SK-N-SH treated with all-trans-retinoic acid at 6 μM for 48 hours (cell line): ENCODE data around the gene ERN2.

Source experiments
- ZC3H10 ChIP-seq: fragments of 250-450 bp; sonication (Bioruptor Pico); IDR thresholded peaks from 2 replicates; pipeline ENCODE4 v1.5.1; 2021; ENCODE audit warnings: mild to moderate bottlenecking, moderate library complexity
- ZFP3 ChIP-seq: fragments of 250-450 bp; sonication (Bioruptor Pico); IDR thresholded peaks from 2 replicates; pipeline ENCODE4 v1.5.0; 2020; ENCODE audit warnings: mild to moderate bottlenecking, moderate library complexity
- ZNF565 ChIP-seq: fragments of 450-650 bp; formaldehyde crosslinking; conservative IDR thresholded peaks from 2 replicates; pipeline ENCODE4 v1.5.0; 2020; ENCODE audit warnings: low read depth, mild to moderate bottlenecking, moderate library complexity

DNA sequence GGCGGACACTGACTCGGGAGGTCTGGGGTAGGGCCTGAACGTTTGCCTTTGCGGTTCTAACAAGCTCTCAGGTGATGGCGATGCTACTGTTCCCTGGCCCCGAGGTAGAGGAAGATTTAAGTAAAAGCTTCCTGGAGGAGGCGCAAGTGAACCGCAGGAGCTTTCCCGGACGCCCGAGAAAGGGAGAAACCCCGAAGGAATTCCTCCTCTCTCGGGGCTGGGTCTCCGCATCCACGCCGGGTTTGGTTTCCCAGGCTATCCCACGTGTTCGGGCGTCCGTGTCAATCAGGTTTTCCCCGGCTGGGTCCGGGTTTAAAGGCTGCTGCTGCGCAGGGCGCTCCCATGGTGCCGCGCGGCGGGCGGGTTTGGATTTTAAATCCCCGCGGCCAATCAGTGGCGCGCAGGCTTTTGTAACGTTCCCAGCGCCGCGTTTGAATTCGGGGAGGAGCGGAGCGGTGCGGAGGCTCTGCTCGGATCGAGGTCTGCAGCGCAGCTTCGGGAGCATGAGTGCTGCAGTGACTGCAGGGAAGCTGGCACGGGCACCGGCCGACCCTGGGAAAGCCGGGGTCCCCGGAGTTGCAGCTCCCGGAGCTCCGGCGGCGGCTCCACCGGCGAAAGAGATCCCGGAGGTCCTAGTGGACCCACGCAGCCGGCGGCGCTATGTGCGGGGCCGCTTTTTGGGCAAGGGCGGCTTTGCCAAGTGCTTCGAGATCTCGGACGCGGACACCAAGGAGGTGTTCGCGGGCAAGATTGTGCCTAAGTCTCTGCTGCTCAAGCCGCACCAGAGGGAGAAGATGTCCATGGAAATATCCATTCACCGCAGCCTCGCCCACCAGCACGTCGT is 34.4 kb downstream of the ERN2 start, which contains the start of gene PLK1:
- TF ChIP-seq ZC3H10 (CRISPR knock-in tag) (no peak), ZFP3 (no peak), ZNF565 (no peak)
